Neural progenitor cell (in vitro differentiated cells): Measurements from ENCODE around the gene NEDD9.

Experiments
- EZH2 ChIP-seq: fragments of 200-600 bp; sonication (generic); IDR thresholded peaks from 2 replicates; pipeline ENCODE4 v1.6.1; 2017; ENCODE audit warnings: antibody characterized with exemption, mild to moderate bottlenecking, moderate library complexity
- EZH2phosphoT487 ChIP-seq: fragments of 200-600 bp; sonication (generic); IDR thresholded peaks from 2 replicates; pipeline ENCODE4 v1.6.1; 2017; ENCODE audit warnings: antibody characterized with exemption

DNA sequence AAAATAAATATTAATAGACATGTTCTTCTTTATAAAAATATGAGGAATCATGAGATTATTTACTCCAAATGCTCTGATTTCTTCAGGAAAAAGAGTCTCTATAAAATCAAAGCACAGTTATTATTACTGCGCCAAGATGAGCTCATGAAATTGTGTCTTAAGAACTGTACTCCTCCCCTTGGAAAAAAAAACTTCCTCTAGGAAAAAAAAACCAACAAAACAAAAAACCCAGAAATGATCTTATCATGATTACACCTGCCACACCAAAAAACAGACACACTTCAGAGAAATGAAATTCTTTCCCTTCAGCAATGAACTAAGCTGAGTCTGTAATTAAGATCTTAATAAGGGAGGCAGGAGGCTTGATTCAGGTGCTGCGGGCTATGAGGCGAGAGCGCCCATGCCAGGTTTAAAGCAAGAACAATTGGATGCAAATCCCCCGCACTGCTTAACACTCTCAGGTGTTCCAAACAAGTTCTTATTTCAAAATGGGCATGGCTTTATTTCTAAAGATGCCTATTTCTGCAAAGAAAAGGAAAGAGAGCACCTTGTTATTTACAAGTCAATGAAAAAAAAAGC is 9.1 kb downstream of the NEDD9 start:
- TF ChIP-seq EZH2phosphoT487 (no peak), EZH2 (no peak)
